Measurements from ENCODE around the gene DCUN1D3.

DNA sequence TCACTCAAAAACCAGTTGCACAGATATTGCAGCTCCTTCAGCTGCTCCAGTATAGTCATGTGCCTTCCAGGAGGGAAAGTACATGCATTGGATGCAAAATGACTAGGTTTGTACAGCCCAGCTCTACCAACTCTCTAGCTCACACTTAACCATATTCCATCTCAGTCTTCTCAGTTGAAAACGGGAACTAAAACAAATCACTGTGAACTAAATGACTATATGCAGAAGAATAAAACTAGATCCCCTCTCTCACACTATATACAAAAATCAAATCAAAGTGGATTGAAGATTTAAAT, 24.9 kb downstream of the DCUN1D3 start:
- TF ChIP-seq, protein P1, sequence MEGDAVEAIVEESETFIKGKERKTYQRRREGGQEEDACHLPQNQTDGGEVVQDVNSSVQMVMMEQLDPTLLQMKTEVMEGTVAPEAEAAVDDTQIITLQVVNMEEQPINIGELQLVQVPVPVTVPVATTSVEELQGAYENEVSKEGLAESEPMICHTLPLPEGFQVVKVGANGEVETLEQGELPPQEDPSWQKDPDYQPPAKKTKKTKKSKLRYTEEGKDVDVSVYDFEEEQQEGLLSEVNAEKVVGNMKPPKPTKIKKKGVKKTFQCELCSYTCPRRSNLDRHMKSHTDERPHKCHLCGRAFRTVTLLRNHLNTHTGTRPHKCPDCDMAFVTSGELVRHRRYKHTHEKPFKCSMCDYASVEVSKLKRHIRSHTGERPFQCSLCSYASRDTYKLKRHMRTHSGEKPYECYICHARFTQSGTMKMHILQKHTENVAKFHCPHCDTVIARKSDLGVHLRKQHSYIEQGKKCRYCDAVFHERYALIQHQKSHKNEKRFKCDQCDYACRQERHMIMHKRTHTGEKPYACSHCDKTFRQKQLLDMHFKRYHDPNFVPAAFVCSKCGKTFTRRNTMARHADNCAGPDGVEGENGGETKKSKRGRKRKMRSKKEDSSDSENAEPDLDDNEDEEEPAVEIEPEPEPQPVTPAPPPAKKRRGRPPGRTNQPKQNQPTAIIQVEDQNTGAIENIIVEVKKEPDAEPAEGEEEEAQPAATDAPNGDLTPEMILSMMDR (conservative IDR thresholded peaks at IDR 0.05), result no peak
- TF ChIP-seq EZH2 (IDR thresholded peaks at IDR 0.05; ENCODE audit: low read depth), result no peak
